ENCODE data around the gene PCMTD2. TPM values are rescaled to one million over a fixed set of nuclear protein-coding genes. Genes with fewer than 3 reads are reported as not detected.

Gene PCMTD2
- polyA plus RNA-seq, 2 of the 4 experiments (the other 2 are of a cell fraction): 19.9 to 41.8 TPM

DNA sequence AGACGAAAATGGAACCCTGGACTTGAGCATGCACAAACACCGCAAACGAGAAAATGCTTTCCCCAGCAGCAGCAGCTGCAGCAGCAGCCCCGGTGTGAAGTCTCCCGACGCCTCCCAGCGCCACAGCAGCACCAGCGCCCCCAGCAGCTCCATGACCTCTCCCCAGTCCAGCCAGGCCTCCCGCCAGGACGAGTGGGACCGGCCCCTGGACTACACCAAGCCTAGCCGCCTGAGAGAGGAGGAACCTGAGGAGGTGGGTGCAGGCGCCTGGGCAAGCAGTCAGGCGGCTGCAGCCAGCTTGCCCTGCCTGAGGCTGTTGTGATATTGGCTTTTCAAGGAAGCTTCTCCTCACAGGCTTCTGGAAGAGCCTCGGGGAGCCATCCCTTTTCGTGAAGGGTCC, 35.8 kb upstream of the PCMTD2 start:
- WGBS (ENCODE audit: missing lambda C conversion rate): 62% methylated on average over 10 of the region's 16 CpGs
- no peak for FAIRE-seq
- ChIA-PET POLR2A (no interaction called here), CTCF (no interaction called here)
- no peak for DNase-seq (ENCODE audit: low read depth in 1 of 2, low spot score in 1 of 2)
- no peaks in the 10 kb centered on the region for H3K9me3 ChIP-seq
- no peak overlapping the region for H3K27ac ChIP-seq
- H3K4me3 ChIP-seq: no peak overlapping the region
- H3K4me1 ChIP-seq: no peaks in the 10 kb centered on the region
- no peak overlapping the region for H3K4me2 ChIP-seq
- no peak for ATAC-seq
- TF ChIP-seq BHLHE40 (IDR thresholded peaks at IDR 0.05; ENCODE audit: low read depth, low read length) (no peak), RARB (CRISPR knock-in tag; IDR thresholded peaks at IDR 0.05) (no peak), GATA3 (IDR thresholded peaks at IDR 0.05; ENCODE audit: borderline replicate concordance) (no peak), ESRRA (IDR thresholded peaks at IDR 0.05; ENCODE audit: borderline replicate concordance, low read length) (no peak), HOXB5 (CRISPR knock-in tag; IDR thresholded peaks at IDR 0.05) (no peak), NPAS2 (CRISPR knock-in tag; IDR thresholded peaks at IDR 0.05; ENCODE audit: borderline replicate concordance) (no peak), SMC3 (IDR thresholded peaks at IDR 0.05) (no peak), EP300 (IDR thresholded peaks at IDR 0.05) (no peak), HOXA7 (CRISPR knock-in tag; IDR thresholded peaks at IDR 0.05) (no peak), NFE2L2 (conservative IDR thresholded peaks at IDR 0.05; ENCODE audit: low read length) (no peak), HEYL (CRISPR knock-in tag; IDR thresholded peaks at IDR 0.05) (no peak), SREBF2 (IDR thresholded peaks at IDR 0.05) (no peak), ZC3H11A (IDR thresholded peaks at IDR 0.05) (no peak), POLR2A (IDR thresholded peaks at IDR 0.05; ENCODE audit: low read length) (no peak), ZFP36 (IDR thresholded peaks at IDR 0.05; ENCODE audit: borderline replicate concordance, partially characterized antibody) (no peak), FOSL2 (IDR thresholded peaks at IDR 0.05) (no peak), FOSL2 (CRISPR knock-in tag; IDR thresholded peaks at IDR 0.05) (no peak)
- TF ChIP-seq, protein P1, sequence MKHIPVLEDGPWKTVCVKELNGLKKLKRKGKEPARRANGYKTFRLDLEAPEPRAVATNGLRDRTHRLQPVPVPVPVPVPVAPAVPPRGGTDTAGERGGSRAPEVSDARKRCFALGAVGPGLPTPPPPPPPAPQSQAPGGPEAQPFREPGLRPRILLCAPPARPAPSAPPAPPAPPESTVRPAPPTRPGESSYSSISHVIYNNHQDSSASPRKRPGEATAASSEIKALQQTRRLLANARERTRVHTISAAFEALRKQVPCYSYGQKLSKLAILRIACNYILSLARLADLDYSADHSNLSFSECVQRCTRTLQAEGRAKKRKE (CRISPR knock-in tag; IDR thresholded peaks at IDR 0.05; ENCODE audit: low read depth): no peak
- TF ChIP-seq, protein P2, sequence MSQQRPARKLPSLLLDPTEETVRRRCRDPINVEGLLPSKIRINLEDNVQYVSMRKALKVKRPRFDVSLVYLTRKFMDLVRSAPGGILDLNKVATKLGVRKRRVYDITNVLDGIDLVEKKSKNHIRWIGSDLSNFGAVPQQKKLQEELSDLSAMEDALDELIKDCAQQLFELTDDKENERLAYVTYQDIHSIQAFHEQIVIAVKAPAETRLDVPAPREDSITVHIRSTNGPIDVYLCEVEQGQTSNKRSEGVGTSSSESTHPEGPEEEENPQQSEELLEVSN (IDR thresholded peaks at IDR 0.05; ENCODE audit: borderline replicate concordance, low read depth): no peak
- TF ChIP-seq, protein P3, sequence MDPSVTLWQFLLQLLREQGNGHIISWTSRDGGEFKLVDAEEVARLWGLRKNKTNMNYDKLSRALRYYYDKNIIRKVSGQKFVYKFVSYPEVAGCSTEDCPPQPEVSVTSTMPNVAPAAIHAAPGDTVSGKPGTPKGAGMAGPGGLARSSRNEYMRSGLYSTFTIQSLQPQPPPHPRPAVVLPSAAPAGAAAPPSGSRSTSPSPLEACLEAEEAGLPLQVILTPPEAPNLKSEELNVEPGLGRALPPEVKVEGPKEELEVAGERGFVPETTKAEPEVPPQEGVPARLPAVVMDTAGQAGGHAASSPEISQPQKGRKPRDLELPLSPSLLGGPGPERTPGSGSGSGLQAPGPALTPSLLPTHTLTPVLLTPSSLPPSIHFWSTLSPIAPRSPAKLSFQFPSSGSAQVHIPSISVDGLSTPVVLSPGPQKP (IDR thresholded peaks at IDR 0.05; ENCODE audit: low read depth, low read length): no peak

DNA sequence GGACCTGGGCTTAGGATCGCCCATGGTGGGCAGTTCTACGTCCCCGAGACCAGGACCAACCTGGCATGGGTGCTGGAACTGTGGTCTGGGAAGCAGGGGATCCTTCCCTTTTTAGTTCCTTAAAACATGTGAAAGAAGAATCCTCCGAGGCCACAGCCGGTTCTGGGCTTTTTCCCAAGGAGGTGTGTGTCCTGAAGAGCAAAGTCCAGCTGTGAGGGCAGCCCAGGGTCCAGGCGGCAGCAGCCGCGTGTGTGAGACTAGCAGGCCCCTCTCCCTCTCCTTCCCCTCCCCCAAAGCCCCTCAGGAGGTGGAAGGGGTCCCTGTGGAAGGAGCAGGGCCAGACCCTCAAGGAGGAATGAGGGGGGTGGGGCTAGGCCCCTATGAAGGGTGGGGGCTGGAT, 35.1 kb upstream of the PCMTD2 start:
- FAIRE-seq: no peak
- no peaks in the 10 kb centered on the region for H3K9me3 ChIP-seq
- no peak overlapping the region for H3K4me2 ChIP-seq
- H3K27ac ChIP-seq: no peak overlapping the region
- DNase-seq (ENCODE audit: low read depth in 1 of 2, low spot score in 1 of 2): no peak
- CTCF ChIA-PET: no interaction called here
- H3K4me1 ChIP-seq: no peaks in the 10 kb centered on the region
- ATAC-seq: no peak
- WGBS (ENCODE audit: missing lambda C conversion rate): 40% methylated on average over 5 of the region's 8 CpGs
- TF ChIP-seq GATA3 (IDR thresholded peaks at IDR 0.05; ENCODE audit: borderline replicate concordance) (no peak), POLR2A (IDR thresholded peaks at IDR 0.05; ENCODE audit: low read length) (no peak), ZNF302 (CRISPR knock-in tag; IDR thresholded peaks at IDR 0.05) (no peak), NFE2L2 (conservative IDR thresholded peaks at IDR 0.05; ENCODE audit: low read length) (no peak), KDM5A (IDR thresholded peaks at IDR 0.05) (no peak), CHD4 (IDR thresholded peaks at IDR 0.05; ENCODE audit: borderline replicate concordance) (no peak), RNF2 (IDR thresholded peaks at IDR 0.05; ENCODE audit: borderline replicate concordance, low read depth) (no peak), CBX8 (IDR thresholded peaks at IDR 0.05) (no peak), POLR2AphosphoS2 (conservative IDR thresholded peaks at IDR 0.05; ENCODE audit: low read length) (no peak), HOXB13 (CRISPR knock-in tag; IDR thresholded peaks at IDR 0.05; ENCODE audit: low read depth) (no peak), SMC3 (IDR thresholded peaks at IDR 0.05) (no peak), MAFK (IDR thresholded peaks at IDR 0.05; ENCODE audit: partially characterized antibody) (no peak), TP53 (CRISPR knock-in tag; IDR thresholded peaks at IDR 0.05) (no peak), RCOR1 (IDR thresholded peaks at IDR 0.05; ENCODE audit: low read depth, low read length) (no peak), SREBF2 (IDR thresholded peaks at IDR 0.05) (no peak), NR3C1 (IDR thresholded peaks at IDR 0.05) (no peak)
- TF ChIP-seq, protein P4, sequence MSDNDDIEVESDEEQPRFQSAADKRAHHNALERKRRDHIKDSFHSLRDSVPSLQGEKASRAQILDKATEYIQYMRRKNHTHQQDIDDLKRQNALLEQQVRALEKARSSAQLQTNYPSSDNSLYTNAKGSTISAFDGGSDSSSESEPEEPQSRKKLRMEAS (IDR thresholded peaks at IDR 0.05): no peak
- TF ChIP-seq, protein P3 (IDR thresholded peaks at IDR 0.05; ENCODE audit: low read depth, low read length): no peak
- TF ChIP-seq, protein P5, sequence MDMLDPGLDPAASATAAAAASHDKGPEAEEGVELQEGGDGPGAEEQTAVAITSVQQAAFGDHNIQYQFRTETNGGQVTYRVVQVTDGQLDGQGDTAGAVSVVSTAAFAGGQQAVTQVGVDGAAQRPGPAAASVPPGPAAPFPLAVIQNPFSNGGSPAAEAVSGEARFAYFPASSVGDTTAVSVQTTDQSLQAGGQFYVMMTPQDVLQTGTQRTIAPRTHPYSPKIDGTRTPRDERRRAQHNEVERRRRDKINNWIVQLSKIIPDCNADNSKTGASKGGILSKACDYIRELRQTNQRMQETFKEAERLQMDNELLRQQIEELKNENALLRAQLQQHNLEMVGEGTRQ (IDR thresholded peaks at IDR 0.05): no peak
- POLR2A ChIA-PET: no interaction called here
- no peak overlapping the region for H3K4me3 ChIP-seq
